ENCODE results near the gene CDC45.

CDC45 gene

GRCh38 chr22:19470010-19470409, 9.7 kb upstream of the CDC45 start:
- DNase-seq (ENCODE audit: low read depth in 2 of 2) = no peak

DNA sequence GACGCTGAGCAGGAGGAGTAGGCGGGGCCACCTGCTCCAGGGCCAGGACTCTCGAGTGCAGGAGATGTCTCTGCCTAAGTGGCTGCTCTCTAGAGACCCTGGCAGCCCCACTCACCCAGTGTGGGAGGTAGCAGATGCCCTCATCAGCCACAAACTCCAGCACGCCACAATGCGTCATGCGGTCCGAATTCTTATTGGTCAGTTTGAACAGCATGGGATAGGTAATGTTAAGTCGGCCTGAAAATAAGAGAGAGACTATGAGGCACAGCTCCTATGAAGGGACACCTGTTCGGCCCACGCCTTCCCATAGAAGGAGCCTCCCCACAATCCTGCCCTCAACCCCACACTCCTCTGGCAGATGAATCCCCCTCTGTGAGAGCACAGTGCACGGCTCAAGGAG, 8.1 kb upstream of the CDC45 start:
- DNase-seq (ENCODE audit: low read depth in 2 of 2) = no peak

- DNase-seq (ENCODE audit: low read depth in 2 of 2) = no peak
Measured at GRCh38 chr22:19472233-19472632, 7.5 kb upstream of the CDC45 start.

DNA sequence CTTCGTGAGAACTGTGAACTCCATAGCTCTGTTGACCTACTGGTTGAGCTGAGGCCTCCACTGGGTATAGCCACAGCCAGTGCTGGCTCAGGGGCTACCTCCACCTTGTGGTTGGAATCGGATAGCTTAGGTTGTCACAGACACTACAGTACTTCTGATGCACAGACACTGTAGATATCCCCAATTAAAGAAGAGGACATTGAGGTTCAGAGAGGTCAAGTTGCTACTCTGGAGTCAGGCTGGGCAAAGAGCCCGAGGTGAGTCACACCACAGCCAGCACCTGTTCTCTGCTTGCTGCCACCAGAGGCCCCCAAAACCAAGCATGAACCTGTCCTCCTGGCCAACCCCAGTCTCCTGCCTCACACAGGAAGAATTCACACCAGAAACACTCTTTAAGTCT, 6.1 kb upstream of the CDC45 start:
- DNase-seq (ENCODE audit: low read depth in 2 of 2) = no peak

GRCh38 chr22:19476023-19476422, 3.7 kb upstream of the CDC45 start:
- no peak for DNase-seq (ENCODE audit: low read depth in 2 of 2)

DNA sequence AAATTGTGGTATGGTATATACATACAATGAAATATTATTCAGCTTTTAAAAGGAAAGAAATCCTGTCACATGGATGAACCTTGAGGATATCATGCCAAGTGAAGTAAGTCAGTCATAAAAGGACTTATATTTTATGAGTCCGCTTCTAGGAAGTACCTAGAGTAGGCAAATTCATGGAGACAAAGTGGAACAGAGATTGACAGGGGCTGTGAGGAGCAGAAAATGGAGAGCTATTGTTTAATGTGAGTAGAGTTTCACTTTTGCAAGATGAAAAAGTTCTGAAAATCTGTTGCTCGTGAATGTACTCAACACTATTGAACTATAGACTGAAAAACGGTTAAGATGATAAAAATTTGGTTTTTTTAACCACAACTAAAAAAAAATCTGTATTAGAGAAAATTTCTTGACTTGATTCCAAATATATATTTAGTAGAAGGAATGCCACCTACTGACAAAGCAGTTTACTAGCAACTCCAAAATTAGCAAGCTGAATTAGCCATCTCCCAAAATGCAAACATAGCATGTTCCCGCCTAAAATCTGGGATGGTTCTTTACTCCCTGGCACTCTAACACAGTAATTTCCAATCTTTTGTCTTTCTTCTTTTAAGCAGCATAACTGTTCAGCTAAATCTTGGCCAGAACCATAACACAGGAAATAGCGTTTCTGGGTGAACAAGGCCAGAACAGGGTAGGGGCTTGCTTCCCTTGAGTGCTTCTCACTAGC, 2.2 kb upstream of the CDC45 start:
- DNase-seq (ENCODE audit: low read depth in 2 of 2) = peak in 1 of 2 experiments; percentile 5

DNA sequence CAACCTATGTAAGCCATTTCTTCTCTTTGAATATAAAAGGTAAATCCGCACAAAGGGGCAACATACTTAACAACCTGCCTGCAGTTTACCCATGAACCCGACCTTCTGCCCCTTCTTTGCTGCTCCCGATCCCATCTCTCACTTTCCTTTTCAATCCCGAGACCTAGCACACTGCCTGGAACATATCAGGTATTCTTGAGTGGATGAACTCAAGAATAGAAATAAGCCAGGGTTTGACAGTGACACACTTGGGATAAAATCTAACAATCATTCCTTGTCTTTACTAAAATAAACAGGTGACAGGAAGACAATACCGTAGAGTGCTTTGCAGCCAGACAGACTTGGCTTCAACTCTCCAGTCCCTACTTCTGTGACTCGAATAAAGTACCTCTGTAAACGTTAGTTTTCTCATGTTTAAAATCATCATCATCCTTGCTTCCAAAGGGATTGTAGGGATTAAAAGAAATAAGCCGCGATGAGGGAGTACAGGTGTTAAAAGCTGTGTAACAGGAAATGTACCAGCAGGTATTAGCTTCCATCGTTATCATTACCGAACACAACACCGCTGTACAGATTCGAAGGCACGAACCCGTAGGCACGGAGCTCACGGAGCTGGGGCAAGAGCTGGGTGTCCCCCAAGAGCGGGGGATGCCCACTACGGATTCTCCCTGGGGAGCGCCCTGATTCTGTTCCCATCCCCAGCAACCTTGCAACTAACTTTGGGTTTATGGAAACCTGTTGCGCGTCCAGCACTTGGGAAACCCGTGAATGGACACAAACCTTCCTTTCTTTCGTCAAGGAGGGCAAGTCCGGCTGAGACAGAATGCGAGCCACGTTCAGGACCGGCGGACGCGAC, 1.4 kb upstream of the CDC45 start:
- no peak for DNase-seq (ENCODE audit: low read depth in 2 of 2)

- no peak for DNase-seq (ENCODE audit: low read depth in 2 of 2)
Measured at GRCh38 chr22:19478901-19479354, 792 bp upstream of the CDC45 start, which contains the start of gene UFD1. Gene UFD1, minus strand, starts transcription at chr22:19479193. Its CDS starts 108 bp downstream, at chr22:19479085.

DNA sequence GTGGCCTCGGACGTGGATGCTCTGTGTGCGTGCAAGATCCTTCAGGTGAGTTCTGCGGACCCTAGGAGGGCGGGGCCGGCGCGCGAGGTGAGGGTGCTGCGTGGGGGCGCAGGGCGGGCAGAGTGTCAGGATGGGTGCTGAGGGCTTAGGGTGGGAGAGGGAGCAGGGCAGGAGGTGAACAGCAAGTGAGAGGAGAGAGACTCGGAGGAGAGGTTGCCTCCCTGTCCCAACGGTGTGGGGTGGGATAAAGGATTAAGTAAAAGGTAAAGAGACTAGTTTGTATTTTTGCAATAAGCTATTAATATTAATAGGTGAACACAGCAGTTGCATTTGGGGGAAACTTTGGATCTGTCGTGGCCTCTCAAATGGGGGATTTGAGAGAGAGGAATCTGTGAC, 451 bp downstream of the CDC45 start:
- DNase-seq (ENCODE audit: low read depth in 2 of 2) = no peak

DNA sequence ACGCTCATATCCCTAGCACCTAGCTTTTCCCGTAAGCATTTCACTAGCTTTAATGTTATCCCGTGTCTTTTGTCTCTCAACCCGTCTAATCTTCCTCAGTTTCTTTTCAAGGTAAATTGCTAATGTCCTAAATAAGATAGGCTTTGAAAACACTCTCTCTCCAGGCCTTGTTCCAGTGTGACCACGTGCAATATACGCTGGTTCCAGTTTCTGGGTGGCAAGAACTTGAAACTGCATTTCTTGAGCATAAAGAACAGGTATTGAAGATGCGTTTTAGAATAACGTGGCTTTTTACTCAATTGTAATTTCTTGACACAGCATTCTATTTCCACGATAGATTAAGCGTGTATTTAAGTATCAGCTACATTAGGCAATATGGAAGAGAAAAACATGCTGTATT, 1.1 kb downstream of the CDC45 start:
- no peak for DNase-seq (ENCODE audit: low read depth in 2 of 2)

DNA sequence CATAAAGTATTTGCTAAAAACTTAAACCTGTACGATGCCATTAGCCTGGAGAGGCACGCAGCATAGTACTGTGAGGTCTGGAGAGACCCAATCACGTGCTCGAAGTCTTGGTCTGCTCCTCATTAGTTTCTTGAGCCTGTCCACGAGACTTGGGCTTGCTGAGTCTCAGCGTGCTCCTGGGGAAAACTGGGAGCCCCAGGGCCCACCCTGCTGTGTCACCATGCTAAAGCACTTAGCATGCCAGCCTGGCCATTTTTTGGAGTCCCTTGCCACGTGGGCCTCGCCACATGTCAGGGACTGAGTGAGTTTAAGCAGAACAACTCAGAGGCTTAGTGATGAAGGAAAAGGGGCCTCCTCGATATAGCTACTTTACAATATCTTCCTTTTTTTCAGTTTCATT, 2.6 kb downstream of the CDC45 start:
- DNase-seq (ENCODE audit: low read depth in 2 of 2) = no peak

DNA sequence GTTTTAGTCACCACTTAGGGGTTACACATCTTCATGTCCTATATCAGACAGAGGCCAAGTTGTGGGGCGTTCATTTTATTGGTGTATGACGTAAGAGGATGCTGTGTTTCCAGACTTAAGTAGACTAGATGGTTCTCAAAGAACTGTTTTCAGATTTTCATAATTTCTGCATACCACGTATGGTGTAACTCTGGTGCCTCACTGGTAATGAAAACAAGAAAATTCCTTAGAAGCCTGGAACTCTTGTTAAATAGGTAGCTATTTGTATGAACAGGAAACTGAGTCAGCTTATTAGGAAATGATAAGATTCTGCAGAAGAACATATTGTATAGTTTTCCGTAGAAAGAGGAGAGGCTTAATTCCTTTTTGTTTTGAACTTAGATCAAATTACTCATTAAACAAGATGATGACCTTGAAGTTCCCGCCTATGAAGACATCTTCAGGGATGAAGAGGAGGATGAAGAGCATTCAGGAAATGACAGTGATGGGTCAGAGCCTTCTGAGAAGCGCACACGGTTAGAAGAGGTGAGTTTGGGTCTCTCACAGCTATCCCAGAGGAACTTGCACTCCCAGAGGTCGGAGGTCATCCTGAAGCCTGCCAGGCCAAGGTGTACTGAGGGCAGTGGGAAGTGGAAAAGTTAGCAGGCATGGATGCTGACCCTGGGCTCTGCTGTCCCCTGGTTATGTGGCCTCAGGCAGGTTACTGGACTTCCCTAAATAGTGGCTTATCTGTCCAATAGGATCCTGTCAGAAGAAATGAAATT, 3.9 kb downstream of the CDC45 start:
- DNase-seq (ENCODE audit: low read depth in 2 of 2) = peak in 1 of 2 experiments; percentile 6

DNA sequence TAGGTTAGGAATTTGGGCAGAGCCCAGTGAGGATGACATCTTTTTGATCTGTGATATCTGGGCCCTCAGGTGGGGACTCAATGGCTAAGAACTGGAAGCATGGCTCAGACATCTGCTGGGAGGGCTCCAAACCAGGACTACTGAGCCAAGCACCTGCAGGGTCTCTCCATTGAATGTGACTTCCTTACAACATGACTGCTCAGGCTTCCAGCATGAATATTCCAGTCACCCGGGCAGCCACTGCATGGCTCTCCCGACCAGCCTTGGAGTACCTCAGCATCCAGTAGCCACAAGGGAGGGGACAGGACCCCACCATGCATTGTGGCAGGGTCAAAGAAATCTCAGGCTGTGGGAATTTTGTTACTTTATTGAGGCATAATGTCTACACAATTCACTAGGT, 8.6 kb downstream of the CDC45 start:
- no peak for DNase-seq (ENCODE audit: low read depth in 2 of 2)

- DNase-seq (ENCODE audit: low read depth in 2 of 2) = no peak
Measured at GRCh38 chr22:19488884-19489843, 9.4 kb downstream of the CDC45 start.

- no peak for DNase-seq (ENCODE audit: low read depth in 2 of 2)
Measured at GRCh38 chr22:19490628-19491230, 11.0 kb downstream of the CDC45 start.

DNA sequence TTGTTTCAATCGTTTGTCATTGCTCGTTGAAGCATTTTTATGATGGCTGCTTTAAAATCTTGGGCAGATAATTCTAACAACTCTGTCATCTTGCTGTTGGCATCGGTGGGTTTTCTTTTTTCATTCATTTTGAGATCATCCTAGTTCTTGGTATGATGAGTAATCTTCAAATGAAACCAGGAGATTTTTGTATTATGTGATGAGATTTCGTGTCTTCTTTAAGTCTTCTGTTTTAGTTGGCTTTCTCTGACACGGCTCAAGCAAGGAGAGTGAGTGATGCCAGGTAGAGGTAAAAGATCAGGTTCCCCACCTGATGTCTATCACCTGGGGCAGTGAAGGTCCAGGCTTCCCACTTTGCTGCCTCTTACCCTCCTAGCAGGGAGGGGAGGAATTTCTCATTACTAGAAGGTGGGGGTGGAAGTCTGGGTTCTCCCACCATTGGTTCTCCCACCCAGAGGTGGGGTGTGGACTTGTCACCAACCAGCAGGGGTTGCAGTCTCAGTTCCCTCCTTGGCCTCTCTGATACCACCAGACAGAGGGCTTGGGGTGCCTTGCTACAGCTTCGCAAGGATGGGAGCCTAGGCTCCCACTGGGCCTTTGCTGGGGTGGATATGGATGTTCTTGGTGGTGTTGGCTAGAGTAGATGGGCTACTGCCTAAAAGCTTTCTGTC, 12.9 kb downstream of the CDC45 start:
- no peak for DNase-seq (ENCODE audit: low read depth in 2 of 2)

DNA sequence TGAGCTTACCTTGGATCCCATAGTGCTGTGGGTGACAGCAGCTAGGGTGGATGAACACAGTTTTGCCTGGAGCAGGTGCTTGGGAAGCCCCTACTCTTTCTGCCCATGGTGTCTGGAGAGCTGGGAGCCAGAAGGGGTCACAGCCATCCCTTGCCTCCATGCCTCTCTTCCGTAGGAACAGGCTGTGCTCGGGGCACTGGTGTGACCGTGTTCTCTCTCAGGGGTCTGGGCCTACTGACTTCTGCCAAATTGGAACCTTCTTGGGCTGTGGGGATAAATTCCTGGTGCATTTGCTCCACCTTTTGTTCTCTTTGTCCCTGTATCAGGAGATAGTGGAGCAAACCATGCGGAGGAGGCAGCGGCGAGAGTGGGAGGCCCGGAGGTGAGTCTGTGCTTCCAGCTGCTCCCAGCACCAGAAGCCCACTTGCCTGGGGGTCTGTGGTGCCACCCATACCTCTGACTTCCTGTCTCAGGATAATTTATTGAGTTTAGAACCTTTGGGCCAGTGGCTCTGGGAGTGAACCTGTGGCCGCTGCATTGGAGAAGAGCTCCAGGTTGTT, 14.4 kb downstream of the CDC45 start:
- DNase-seq (ENCODE audit: low read depth in 2 of 2) = no peak

GRCh38 chr22:19494676-19495173, 15.0 kb downstream of the CDC45 start:
- no peak for DNase-seq (ENCODE audit: low read depth in 2 of 2)

DNA sequence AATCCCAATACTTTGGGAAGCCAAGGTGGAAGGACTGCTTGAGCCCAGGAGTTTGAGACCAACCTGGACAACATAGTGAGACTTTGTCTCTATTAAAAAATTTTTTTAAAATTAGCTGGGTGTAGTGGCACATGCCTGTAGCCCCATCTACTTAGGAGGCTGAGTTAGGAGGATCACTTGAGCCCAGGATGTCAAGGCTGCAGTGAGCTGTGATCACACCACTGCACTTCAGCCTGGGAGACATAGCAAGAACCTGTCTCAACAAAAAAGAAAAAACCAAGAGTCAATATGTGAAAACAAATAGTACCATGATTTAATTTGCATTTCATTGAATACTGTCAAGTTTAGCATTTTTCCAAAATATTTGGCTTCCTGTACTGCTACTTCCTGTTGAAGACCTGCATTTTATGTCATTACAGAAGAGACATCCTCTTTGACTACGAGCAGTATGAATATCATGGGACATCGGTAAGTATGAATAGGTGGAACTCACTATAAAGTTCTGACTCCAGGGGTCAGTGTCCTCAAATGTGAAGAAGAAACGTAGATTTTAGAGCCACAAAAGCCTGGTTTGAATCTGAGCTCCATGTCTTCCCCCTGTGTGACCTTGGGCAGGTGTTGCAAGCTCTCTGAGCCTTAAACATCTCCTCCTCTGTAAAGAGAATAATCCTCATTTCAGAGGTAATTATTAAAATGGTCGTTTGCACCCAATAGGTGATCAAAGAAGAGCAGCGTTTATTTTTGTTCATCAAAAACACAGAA, 16.0 kb downstream of the CDC45 start:
- no peak for DNase-seq (ENCODE audit: low read depth in 2 of 2)
